HepG2 (cell line): ENCODE results near the gene TROAP. TPM values are rescaled to one million over a fixed set of nuclear protein-coding genes. Genes with fewer than 3 reads are reported as not detected.

Source experiments
- ARID5B ChIP-seq: IDR thresholded peaks from 2 replicates; pipeline ENCODE4 v1.4.0; 2020; ENCODE audit warnings: mild to moderate bottlenecking, missing genetic modification reagents
- GTF3A ChIP-seq: sonication (generic); formaldehyde crosslinking; conservative IDR thresholded peaks from 2 replicates; pipeline ENCODE4 v1.4.0; 2020; ENCODE audit warnings: mild to moderate bottlenecking, missing genetic modification reagents
- IKZF5 ChIP-seq: IDR thresholded peaks from 2 replicates; pipeline ENCODE4 v1.6.1; 2018; ENCODE audit warnings: missing genetic modification reagents, mild to moderate bottlenecking, missing compliant biosample characterization
- RAD21 ChIP-seq: fragments of 450-650 bp; formaldehyde crosslinking; IDR thresholded peaks from 2 replicates; pipeline ENCODE4 v1.5.0; 2020; ENCODE audit warnings: mild to moderate bottlenecking
- RFX5 ChIP-seq: IDR thresholded peaks from 2 replicates; pipeline ENCODE4 v1.6.1; 2011; ENCODE audit warnings: low read depth, low read length, improper control_type of control experiment
- RFXAP ChIP-seq: sonication (generic); formaldehyde crosslinking; IDR thresholded peaks from 2 replicates; pipeline ENCODE4 v1.4.0; 2020; ENCODE audit warnings: missing genetic modification reagents, borderline replicate concordance
- SMAD9 ChIP-seq: sonication (generic); formaldehyde crosslinking; IDR thresholded peaks from 2 replicates; pipeline ENCODE4 v1.5.1; 2020; ENCODE audit warnings: mild to moderate bottlenecking, missing genetic modification reagents
- U2AF2 ChIP-seq: fragments of 200-400 bp; formaldehyde crosslinking; IDR thresholded peaks from 2 replicates; pipeline ENCODE4 v1.6.1; 2017; ENCODE audit warnings: low read depth, mild to moderate bottlenecking, low read length
- ZFAT ChIP-seq: sonication (generic); formaldehyde crosslinking; conservative IDR thresholded peaks from 2 replicates; pipeline ENCODE4 v1.8.1; 2023; ENCODE audit warnings: missing genetic modification reagents, inconsistent platforms
- ZNF263 ChIP-seq: sonication (generic); formaldehyde crosslinking; IDR thresholded peaks from 2 replicates; pipeline ENCODE4 v1.4.0; 2020; ENCODE audit warnings: missing genetic modification reagents
- ZNF264 ChIP-seq: sonication (generic); formaldehyde crosslinking; IDR thresholded peaks from 2 replicates; pipeline ENCODE4 v1.4.0; 2020; ENCODE audit warnings: missing genetic modification reagents
- ZNF280B ChIP-seq: sonication (generic); formaldehyde crosslinking; IDR thresholded peaks from 2 replicates; pipeline ENCODE4 v1.5.0; 2020; ENCODE audit warnings: missing genetic modification reagents, mild to moderate bottlenecking, borderline replicate concordance
- ZNF354B ChIP-seq: sonication (generic); formaldehyde crosslinking; IDR thresholded peaks from 2 replicates; pipeline ENCODE4 v1.8.0; 2022; ENCODE audit warnings: mild to moderate bottlenecking, missing genetic modification reagents
- ZNF772 ChIP-seq: sonication (generic); formaldehyde crosslinking; IDR thresholded peaks from 2 replicates; pipeline ENCODE4 v1.5.0; 2020; ENCODE audit warnings: mild to moderate bottlenecking, missing genetic modification reagents
- ZNF781 ChIP-seq: sonication (generic); formaldehyde crosslinking; IDR thresholded peaks from 2 replicates; pipeline ENCODE4 v1.5.1; 2020; ENCODE audit warnings: borderline replicate concordance, mild to moderate bottlenecking, missing genetic modification reagents; ENCODE audit errors: not compliant biosample characterization
- ZNF850 ChIP-seq: sonication (generic); formaldehyde crosslinking; conservative IDR thresholded peaks from 2 replicates; pipeline ENCODE4 v1.9.0; 2021; ENCODE audit warnings: mild to moderate bottlenecking, missing genetic modification reagents
- polyA plus RNA-seq, 8 experiments: library from polyadenylated mRNA; depleted of rRNA in 3 of 8; stranded (reverse) in 7 of 8; unstranded in 1 of 8; fragments of >200 nt; fragmentation: Illumina TruSeq in 4 of 8; extraction: Trizol in 4 of 8; gene quantifications; 2 replicates each; pipeline versions ENCODE4 v1.2.1 to v1.2.3, GENCODE V29; 2011 to 2016; ENCODE audit warnings: low read depth in 4 of 8, missing spikeins in 1 of 8, mixed read lengths in 1 of 8; ENCODE audit not compliant: insufficient read depth in 1 of 8
- total RNA-seq, 5 experiments: library from RNA; depleted of rRNA; stranded (reverse); fragments of >200 nt; fragmentation: Illumina TruSeq; extraction: Trizol; gene quantifications; 2 replicates each; pipeline ENCODE4 v1.2.3, GENCODE V29; 2016; ENCODE audit warnings: low read depth in 1 of 5
- TF ChIP-seq, protein P1 (sequence below): sonication (generic); formaldehyde crosslinking; IDR thresholded peaks from 2 replicates; pipeline ENCODE4 v1.8.1; 2023; ENCODE audit warnings: missing genetic modification reagents, inconsistent platforms, borderline replicate concordance
- TF ChIP-seq, protein P2 (sequence below): IDR thresholded peaks from 2 replicates; pipeline ENCODE4 v1.6.1; 2016; ENCODE audit warnings: low read depth, control low read depth
- TF ChIP-seq, protein P3 (sequence below): IDR thresholded peaks from 2 replicates; pipeline ENCODE4 v1.6.1; 2012; ENCODE audit warnings: low read depth, low read length, improper control_type of control experiment

The TROAP gene
- total and polyA plus RNA-seq, 2 of the 13 experiments (the other 11 are each of a cell fraction or from before 2014, with no cell fraction given) = 22.5 to 30.9 TPM

GRCh38 chr12:49358483-49359141 is 35.6 kb downstream of the TROAP start (continued):
- TF ChIP-seq RFXAP (CRISPR knock-in tag) (no peak), IKZF5 (CRISPR knock-in tag) (no peak), ARID5B (0 out of 2 replicates have a peak, but pooled peaks have one; percentile 15), ZNF772 (CRISPR knock-in tag) (no peak), ZFAT (CRISPR knock-in tag) (no peak), ZNF264 (CRISPR knock-in tag) (no peak), RFX5 (no peak), U2AF2 (no peak), ZNF263 (CRISPR knock-in tag) (no peak), ZNF781 (CRISPR knock-in tag) (no peak), ZNF850 (CRISPR knock-in tag) (no peak), RAD21 (peak; percentile 91), GTF3A (CRISPR knock-in tag) (no peak), ZNF354B (CRISPR knock-in tag) (0 out of 2 replicates have a peak, but pooled peaks have one; percentile 34), SMAD9 (CRISPR knock-in tag) (no peak), ZNF280B (CRISPR knock-in tag) (no peak)
- TF ChIP-seq, protein P1, sequence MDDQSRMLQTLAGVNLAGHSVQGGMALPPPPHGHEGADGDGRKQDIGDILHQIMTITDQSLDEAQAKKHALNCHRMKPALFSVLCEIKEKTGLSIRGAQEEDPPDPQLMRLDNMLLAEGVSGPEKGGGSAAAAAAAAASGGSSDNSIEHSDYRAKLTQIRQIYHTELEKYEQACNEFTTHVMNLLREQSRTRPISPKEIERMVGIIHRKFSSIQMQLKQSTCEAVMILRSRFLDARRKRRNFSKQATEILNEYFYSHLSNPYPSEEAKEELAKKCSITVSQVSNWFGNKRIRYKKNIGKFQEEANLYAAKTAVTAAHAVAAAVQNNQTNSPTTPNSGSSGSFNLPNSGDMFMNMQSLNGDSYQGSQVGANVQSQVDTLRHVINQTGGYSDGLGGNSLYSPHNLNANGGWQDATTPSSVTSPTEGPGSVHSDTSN (CRISPR knock-in tag) = no peak
- TF ChIP-seq, protein P2, sequence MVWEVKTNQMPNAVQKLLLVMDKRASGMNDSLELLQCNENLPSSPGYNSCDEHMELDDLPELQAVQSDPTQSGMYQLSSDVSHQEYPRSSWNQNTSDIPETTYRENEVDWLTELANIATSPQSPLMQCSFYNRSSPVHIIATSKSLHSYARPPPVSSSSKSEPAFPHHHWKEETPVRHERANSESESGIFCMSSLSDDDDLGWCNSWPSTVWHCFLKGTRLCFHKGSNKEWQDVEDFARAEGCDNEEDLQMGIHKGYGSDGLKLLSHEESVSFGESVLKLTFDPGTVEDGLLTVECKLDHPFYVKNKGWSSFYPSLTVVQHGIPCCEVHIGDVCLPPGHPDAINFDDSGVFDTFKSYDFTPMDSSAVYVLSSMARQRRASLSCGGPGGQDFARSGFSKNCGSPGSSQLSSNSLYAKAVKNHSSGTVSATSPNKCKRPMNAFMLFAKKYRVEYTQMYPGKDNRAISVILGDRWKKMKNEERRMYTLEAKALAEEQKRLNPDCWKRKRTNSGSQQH (CRISPR knock-in tag) = no peak
- TF ChIP-seq, protein P3, sequence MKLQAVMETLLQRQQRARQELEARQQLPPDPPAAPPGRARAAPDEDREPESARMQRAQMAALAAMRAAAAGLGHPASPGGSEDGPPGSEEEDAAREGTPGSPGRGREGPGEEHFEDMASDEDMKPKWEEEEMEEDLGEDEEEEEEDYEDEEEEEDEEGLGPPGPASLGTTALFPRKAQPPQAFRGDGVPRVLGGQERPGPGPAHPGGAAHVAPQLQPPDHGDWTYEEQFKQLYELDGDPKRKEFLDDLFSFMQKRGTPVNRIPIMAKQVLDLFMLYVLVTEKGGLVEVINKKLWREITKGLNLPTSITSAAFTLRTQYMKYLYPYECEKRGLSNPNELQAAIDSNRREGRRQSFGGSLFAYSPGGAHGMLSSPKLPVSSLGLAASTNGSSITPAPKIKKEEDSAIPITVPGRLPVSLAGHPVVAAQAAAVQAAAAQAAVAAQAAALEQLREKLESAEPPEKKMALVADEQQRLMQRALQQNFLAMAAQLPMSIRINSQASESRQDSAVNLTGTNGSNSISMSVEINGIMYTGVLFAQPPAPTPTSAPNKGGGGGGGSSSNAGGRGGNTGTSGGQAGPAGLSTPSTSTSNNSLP = no peak
